ENCODE data around the gene MDFIC2. TPM values are rescaled to one million over a fixed set of nuclear protein-coding genes. Genes with fewer than 3 reads are reported as not detected.

Gene MDFIC2
- total and polyA plus RNA-seq, 2 donors: not detected

DNA sequence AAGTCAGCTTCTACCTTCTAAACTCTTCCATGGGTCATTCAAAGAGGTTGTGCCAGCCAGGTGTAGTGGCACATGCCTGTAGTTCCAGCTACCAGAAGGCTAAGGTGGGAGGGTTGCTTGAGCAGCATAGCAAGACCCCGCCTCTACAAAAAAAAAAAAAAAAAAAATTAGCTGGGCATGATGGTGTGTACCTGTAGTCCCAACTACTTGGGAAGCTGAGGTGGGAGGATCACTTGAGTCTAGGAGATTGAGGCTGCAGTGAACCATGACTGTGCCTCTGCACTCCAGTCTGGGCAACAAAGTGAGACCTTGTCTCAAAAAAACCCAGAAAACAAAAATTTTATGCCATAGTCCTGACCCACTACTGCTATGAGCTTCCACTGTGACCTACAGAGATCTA lies 126.8 kb downstream of the MDFIC2 start:
- H3K27ac ChIP-seq (ENCODE audit: low read depth): no peak overlapping the region
- no peaks in the 10 kb centered on the region for H3K36me3 ChIP-seq (ENCODE audit: insufficient read depth)
- H3K4me3 ChIP-seq (ENCODE audit: low read depth, low read length): no peak overlapping the region
- no peak for DNase-seq (ENCODE audit: extremely low spot score)
- WGBS: 100% methylated on average over 1 of the region's 1 CpG
- H3K4me1 ChIP-seq (ENCODE audit: insufficient read depth): no peaks in the 10 kb centered on the region

- no peak overlapping the region for H3K4me3 ChIP-seq (ENCODE audit: low read depth, low read length)
- DNase-seq (ENCODE audit: extremely low spot score): no peak
- no peaks in the 10 kb centered on the region for H3K36me3 ChIP-seq (ENCODE audit: insufficient read depth)
- H3K4me1 ChIP-seq (ENCODE audit: insufficient read depth): no peaks in the 10 kb centered on the region
- WGBS: 77% methylated on average over 8 of the region's 8 CpGs
- no peak overlapping the region for H3K27ac ChIP-seq (ENCODE audit: low read depth)
These were observed 128.5 kb downstream of the MDFIC2 start for GRCh38 chr3:70183781-70184504.

GRCh38 chr3:70182166-70182565 lies 130.3 kb downstream of the MDFIC2 start:
- Histone ChIP-seq H3K27ac (ENCODE audit: low read depth) (no peak overlapping the region), H3K4me1 (ENCODE audit: insufficient read depth) (no peaks in the 10 kb centered on the region), H3K36me3 (ENCODE audit: insufficient read depth) (no peaks in the 10 kb centered on the region), H3K4me3 (ENCODE audit: low read depth, low read length) (no peak overlapping the region)
- DNase-seq (ENCODE audit: extremely low spot score): no peak
- WGBS: 15% methylated on average over 12 of the region's 12 CpGs

GRCh38 chr3:70180664-70181063 lies 131.8 kb downstream of the MDFIC2 start:
- 80% methylated on average over 6 of the region's 6 CpGs for WGBS
- no peak overlapping the region for H3K27ac ChIP-seq (ENCODE audit: low read depth)
- no peaks in the 10 kb centered on the region for H3K36me3 ChIP-seq (ENCODE audit: insufficient read depth)
- H3K4me3 ChIP-seq (ENCODE audit: low read depth, low read length): no peak overlapping the region
- no peak for DNase-seq (ENCODE audit: extremely low spot score)
- no peaks in the 10 kb centered on the region for H3K4me1 ChIP-seq (ENCODE audit: insufficient read depth)

GRCh38 chr3:70179111-70179510 lies 133.3 kb downstream of the MDFIC2 start:
- H3K4me3 ChIP-seq (ENCODE audit: low read depth, low read length): no peak overlapping the region
- DNase-seq (ENCODE audit: extremely low spot score): no peak
- no peak overlapping the region for H3K27ac ChIP-seq (ENCODE audit: low read depth)
- H3K4me1 ChIP-seq (ENCODE audit: insufficient read depth): no peaks in the 10 kb centered on the region
- no peaks in the 10 kb centered on the region for H3K36me3 ChIP-seq (ENCODE audit: insufficient read depth)
- WGBS: 85% methylated on average over 3 of the region's 3 CpGs

DNA sequence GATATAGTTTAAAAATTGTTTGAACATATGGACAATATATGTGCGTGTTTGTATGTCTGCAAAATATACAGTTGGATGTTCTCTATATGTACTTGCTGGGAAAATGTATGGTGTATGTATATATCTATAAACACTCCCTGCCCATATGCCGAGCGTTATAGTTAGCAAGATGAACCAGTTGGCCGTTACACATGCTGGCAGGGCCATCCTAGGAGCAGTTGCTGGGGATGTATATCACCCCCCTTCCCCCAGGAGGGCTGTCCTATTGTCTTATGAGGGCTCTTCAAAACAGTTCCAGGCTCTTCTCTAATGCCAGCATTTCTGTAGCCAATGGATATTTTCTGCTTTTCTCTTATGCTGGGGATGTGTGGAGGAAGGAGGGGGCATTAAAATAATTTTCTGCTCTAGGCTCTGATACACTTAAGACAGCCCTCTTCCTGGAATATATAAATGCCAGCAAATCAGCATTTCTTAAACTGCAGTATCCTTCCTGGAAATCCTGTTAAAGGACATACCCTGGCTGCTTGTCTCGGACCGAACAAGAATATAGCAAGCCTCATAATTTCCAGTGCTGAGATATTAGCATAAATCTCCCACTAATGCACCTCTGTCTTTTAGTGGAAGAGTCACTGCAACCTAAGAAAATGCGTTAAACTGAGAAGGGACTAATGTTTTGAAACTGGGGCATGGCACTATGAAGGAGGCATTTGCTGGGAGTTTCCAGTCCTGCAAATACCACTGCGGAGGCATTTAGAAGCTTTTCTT lies 134.4 kb downstream of the MDFIC2 start:
- WGBS: 50% methylated on average over 8 of the region's 8 CpGs
- Histone ChIP-seq H3K36me3 (ENCODE audit: insufficient read depth) (no peaks in the 10 kb centered on the region), H3K4me1 (ENCODE audit: insufficient read depth) (no peaks in the 10 kb centered on the region), H3K27ac (ENCODE audit: low read depth) (no peak overlapping the region), H3K4me3 (ENCODE audit: low read depth, low read length) (no peak overlapping the region)
- no peak for DNase-seq (ENCODE audit: extremely low spot score)

DNA sequence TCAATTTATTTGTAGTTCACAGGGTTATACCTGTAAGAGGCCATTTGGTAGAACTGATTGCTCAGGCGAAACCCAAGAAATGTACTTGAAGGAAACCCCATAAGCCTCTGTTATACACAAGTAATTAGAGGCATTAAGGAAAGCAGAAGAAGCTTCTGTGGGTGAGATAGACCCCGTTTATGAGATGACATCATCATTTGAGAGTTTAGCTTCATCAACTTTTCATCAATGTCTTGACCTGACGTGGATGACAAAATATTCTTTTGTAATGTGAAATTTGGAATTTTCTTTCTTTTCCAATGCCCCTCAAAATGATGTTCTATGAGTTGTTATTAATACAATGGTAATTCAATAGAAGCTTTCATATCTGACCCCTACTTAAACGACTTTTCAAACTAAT lies 136.2 kb downstream of the MDFIC2 start:
- Histone ChIP-seq H3K36me3 (ENCODE audit: insufficient read depth) (no peaks in the 10 kb centered on the region), H3K27ac (ENCODE audit: low read depth) (no peak overlapping the region), H3K4me3 (ENCODE audit: low read depth, low read length) (no peak overlapping the region), H3K4me1 (ENCODE audit: insufficient read depth) (no peaks in the 10 kb centered on the region)
- no peak for DNase-seq (ENCODE audit: extremely low spot score)
- WGBS: 81% methylated on average over 4 of the region's 4 CpGs

DNA sequence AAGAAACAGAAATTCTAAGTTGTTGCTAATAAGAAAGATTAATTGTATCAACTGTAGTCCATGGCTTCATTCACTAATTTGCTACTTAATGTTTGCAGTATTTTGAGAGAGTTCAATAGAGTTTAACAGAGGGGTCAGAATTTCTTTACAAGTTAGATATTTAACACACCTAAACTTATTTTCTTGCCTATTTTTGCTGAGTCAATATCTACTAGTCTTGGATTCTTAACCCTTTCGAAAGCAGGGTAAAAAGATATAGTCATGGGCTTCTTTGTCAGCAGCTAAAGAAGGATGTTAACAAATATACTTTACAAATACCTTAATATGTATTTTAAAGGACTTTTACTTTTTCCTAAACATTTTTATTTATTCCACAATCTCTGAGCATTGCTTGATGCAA lies 155.6 kb downstream of the MDFIC2 start:
- no peak for DNase-seq (ENCODE audit: extremely low spot score)
- 94% methylated on average over 1 of the region's 1 CpG for WGBS

DNA sequence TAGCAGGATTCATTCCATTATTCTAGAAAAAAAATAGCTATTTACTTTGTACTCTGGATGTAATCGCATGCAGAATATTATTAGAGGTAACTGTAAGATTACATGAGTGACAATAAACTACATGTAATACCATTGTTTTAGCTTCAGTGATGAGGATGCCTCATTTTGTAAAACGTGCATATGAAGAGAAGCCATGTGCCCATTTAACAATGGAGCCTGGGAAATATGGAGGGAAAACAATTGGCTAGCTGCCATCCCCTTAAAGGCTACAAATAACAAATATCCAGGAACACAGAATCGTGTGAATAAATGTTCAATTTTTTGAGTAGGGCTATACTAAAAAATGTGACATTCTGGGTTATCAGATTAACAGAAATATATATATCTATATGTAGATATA lies 161.8 kb downstream of the MDFIC2 start:
- WGBS: 71% methylated on average over 3 of the region's 3 CpGs
- H3K36me3 ChIP-seq (ENCODE audit: insufficient read depth): no peaks in the 10 kb centered on the region
- no peak for DNase-seq (ENCODE audit: extremely low spot score)
- H3K4me1 ChIP-seq (ENCODE audit: insufficient read depth): no peaks in the 10 kb centered on the region
- no peak overlapping the region for H3K27ac ChIP-seq (ENCODE audit: low read depth)
- H3K4me3 ChIP-seq (ENCODE audit: low read depth, low read length): no peak overlapping the region

More for the DNA sequence above, 155.6 kb downstream of the MDFIC2 start:
- Histone ChIP-seq H3K4me3 (ENCODE audit: low read depth, low read length) (no peak overlapping the region), H3K27ac (ENCODE audit: low read depth) (no peak overlapping the region), H3K36me3 (ENCODE audit: insufficient read depth) (no peaks in the 10 kb centered on the region), H3K4me1 (ENCODE audit: insufficient read depth) (no peaks in the 10 kb centered on the region)

- Histone ChIP-seq H3K4me1 (ENCODE audit: insufficient read depth) (no peaks in the 10 kb centered on the region), H3K27ac (ENCODE audit: low read depth) (no peak overlapping the region), H3K36me3 (ENCODE audit: insufficient read depth) (no peaks in the 10 kb centered on the region), H3K4me3 (ENCODE audit: low read depth, low read length) (no peak overlapping the region)
- WGBS: 57% methylated on average over 4 of the region's 4 CpGs
- no peak for DNase-seq (ENCODE audit: extremely low spot score)
These were observed 162.6 kb downstream of the MDFIC2 start for GRCh38 chr3:70149714-70150400.
